Measurements from ENCODE around the gene NECAB2.

Gene NECAB2

DNA sequence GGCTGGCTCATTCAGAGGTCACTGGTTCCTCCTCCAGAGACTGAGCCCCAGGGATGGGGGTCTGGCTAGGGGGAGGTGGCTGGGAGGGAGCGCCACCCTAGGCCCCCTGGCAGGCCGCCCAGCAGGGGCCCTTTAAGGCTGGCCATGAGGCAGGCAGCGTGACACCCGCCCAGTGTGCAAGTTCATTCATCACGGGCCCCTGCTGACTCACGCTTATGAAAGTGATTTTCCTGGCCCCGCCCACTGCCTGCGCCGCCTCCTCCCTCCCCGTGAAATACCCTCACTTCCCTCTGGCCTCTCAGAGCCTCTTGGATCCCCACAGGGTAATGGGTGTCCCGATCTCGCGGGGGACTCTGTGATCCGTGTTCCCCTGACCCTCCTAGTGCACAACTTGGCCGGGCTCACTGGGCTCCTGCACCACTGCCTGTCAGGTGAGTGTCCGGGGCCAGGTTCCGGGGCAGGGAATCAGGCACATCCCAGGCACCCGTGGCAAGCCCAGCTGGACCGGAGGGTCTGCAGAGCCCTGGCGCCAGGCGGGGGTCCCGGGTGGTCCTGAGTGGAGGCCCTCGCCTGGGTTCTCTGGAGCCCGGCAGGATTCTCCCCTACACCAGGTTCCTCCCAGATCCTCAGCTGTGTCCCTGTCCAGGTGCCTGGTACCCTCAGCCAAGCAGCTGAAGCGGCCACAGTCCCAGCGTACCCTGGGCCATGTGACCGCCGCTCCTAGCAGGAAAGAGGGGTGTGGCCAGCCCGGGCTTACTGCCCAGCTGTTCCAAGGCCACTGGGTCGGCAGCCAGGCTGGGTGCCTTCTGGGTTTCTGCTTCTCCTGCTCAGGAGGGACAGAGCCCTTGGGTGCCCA is 14.9 kb upstream of the NECAB2 start, which contains the start of gene OSGIN1:
Gene OSGIN1 (plus strand): TSS at position 301 of the 856 bp plus-strand sequence. CDS start 4,432 bp downstream, outside the sequence.
- DNase-seq = peak; percentile 92

GRCh38 chr16:83953796-83954576 is 14.1 kb upstream of the NECAB2 start:
- DNase-seq = no peak

DNA sequence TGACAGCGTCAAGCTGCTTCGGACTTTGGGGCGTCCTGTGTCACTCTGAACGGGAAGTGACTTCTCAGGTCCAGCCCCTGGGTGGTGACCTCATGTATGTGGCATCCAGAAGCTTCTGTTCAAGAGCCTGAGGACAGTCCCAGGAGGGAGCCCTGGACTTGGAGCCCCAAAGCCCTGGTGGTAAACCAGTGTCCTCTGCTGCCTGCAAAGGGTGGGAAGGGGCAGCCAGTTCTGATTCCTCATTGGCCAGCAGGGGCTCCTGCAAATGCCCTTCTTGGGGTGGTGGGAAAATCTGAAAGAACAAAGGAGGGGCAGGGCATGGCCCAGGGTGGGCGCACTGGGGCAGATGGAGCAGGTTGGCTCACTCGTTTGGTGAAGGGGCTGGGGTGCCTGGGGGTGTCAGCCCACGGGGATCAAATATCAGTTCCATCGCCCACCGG is 13.4 kb upstream of the NECAB2 start:
- peak; percentile 43 for DNase-seq

DNA sequence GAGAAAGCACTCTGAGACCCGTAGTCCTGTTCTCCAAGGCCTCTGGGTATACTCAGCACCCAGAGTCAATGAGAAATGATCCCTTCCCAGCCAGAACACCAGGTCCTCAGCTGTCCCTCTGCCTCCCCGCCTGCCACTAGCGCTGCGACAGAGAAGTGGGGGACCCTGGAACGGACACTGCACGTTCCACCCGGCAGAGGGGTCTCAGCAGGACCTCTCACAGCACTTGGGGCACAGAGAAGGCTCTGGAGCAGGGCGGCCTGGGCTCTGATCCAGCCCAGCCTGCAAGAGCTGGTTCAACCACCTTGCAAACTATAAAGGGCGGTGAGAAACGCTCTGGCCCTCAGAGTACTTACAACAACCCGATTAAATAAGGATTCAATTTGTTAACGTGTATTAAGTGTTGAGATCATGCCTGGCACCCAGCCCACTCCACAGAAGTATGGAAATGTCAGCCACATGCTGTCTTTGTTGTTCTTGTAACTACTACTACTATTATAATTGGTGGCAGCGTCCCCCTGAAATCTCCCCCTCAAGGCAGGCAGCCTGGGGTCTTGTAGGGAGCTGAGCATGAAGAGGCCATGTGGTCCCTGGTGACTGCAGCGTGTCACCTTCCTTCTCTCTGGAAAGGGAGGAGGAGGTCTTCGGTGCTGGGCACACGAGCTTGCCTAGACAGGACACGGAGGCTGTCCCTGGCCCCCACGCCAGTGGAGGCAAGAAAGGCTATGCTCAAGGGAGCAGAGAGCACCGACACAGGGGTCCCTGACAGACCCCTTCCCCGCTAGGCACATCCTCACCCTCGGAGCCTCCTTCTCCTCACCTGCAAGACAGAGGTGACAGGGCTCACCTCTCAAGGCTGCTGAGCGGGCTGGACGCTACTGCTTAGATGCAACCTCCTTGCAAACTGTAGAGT is 12.6 kb upstream of the NECAB2 start:
- no peak for DNase-seq

- DNase-seq = peak; percentile 48
These were observed 11.4 kb upstream of the NECAB2 start for GRCh38 chr16:83956336-83957289.

DNA sequence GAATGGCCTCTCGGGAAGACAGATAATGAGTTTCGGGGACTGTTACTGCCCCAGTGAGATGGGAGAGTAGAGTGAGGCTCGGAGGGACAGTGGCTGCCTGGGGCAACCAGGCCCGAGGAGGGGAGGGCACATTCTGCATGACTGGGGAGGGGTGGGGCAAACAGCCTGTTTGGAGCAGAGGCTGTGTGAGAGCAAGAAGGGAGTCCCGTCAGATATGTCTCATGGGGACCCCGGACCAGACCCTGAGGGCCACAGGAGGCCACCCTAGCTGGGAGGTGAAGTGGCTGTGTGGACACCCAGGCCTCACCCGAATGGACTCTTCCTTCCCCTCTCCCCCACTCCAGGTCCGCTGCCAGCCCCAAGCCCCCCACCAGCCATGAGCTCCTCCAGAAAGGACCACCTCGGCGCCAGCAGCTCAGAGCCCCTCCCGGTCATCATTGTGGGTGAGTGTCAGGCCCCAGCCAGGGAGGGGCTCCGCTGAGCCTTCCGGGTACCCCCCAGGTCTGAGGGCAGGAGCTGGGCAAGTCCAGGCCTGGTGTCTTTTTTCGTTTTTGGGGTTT is 10.7 kb upstream of the NECAB2 start:
- no peak for DNase-seq

DNA sequence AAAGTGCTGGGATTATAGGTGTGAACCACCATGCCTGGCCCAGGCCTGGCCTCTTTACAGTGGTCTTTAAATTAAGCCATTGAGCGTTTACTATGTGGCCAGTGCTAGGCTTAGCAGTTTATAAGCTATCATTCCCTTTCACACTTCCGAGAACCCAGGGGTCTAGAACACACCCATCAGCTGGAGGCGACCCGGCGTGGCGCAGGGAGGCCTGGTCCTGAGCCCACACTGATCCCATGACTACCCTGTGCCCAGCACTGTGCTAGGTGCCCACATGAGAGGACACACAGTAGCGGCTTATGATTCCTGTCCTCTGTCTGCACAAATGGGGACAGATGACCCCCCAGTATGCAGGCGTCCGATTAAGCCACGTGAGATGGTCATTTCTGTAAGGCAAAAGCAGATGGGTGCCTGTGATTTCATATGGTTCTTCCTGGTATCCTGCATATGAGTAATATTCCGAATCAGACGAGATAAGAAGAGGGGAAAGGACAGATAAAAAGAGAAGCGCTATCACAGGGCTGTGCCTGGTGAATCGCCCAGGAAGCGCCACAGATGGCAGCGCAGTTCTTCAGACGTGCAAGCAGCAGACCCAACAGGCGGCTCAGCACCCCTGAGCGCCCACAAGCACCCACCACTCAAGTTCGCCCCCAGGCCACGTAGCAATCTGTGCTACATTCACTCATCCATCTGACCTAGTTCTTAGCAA is 9.8 kb upstream of the NECAB2 start:
- DNase-seq = no peak

DNA sequence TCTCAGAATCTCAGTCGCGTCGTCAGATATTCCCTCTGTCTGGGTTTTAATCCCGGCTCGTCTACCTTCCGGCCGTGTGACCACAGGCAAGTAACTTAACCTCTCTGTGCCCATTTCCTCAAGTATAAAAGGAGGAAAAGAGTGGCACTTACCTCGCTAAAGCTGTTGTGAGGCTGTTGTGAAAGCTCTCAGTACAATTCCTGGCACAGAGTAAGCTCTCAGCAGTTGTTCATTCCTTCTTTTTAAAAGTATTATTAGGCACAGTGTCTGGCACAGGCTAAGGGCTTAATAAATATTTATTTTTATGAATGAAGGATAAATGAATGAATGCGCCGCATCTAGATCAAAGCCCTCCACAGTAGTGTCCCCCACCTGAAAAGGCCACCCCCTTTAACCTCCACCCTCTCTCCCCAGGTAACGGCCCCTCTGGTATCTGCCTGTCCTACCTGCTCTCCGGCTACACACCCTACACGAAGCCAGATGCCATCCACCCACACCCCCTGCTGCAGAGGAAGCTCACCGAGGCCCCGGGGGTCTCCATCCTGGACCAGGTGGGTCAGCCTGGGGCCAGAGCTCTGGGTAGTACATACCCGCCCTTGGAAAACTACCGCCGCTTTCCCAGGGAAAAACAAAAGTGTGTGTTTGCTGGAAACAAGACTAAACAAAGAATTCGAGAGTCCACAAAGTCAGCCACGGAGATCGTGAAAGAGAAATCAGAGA is 9.0 kb upstream of the NECAB2 start:
- no peak for DNase-seq

DNA sequence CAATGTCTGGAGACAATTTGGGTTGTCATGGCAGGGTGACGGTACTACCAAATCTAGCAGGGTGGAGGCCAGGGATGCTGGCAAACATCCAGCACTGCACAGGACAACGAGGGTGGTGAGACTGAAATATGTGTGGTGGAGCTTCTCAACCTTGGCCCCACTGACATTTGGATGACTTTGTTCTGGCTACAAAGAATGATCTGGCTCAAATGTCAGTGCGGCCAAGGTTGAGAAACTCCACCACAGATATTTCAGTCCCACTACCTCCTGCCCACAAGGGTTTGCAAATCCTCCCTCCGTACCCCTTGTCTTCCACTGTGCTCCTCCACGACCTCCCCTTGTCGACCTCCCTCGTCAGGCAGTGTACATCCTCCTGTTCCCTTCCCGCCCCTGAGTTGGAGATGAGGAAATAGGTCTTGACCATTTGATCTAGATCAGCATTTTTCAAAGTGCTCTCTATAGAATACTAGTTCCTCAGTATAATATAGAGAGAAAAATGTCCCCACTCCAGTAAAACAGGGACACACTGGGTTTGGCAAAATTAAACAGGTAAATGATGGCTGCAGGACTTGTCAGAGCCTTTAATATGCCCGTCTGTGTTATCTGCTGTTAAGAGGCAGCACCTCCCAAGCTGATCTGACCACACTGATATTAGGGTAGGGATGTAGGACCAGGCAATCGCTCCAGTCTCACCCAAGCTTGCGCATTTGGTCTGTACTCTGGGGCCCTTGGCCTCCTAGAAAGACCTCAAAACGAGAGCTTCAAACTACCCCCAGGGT is 8.2 kb upstream of the NECAB2 start:
- no peak for DNase-seq

GRCh38 chr16:83960521-83961249 is 7.4 kb upstream of the NECAB2 start:
- no peak for DNase-seq

DNA sequence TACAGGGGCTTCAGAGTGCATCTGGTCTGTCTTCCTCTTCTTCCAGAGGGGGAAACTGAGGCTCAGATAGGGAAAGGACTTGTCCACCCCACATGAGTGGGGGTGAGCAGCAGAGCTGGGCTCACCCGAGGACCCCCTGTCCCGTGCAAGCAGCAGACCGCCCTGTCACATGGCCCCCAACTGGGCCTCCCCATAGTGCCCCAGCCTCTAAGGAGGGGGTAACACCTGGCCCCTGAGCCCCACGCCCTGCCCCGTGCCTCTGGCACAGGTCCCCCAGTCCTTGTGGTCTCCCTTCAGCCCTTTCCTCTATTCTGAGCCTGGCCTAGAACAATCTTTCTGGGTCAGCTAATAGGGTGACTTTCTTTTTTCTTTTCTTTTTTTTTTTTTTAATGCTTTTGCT is 6.5 kb upstream of the NECAB2 start:
- no peak for DNase-seq

DNA sequence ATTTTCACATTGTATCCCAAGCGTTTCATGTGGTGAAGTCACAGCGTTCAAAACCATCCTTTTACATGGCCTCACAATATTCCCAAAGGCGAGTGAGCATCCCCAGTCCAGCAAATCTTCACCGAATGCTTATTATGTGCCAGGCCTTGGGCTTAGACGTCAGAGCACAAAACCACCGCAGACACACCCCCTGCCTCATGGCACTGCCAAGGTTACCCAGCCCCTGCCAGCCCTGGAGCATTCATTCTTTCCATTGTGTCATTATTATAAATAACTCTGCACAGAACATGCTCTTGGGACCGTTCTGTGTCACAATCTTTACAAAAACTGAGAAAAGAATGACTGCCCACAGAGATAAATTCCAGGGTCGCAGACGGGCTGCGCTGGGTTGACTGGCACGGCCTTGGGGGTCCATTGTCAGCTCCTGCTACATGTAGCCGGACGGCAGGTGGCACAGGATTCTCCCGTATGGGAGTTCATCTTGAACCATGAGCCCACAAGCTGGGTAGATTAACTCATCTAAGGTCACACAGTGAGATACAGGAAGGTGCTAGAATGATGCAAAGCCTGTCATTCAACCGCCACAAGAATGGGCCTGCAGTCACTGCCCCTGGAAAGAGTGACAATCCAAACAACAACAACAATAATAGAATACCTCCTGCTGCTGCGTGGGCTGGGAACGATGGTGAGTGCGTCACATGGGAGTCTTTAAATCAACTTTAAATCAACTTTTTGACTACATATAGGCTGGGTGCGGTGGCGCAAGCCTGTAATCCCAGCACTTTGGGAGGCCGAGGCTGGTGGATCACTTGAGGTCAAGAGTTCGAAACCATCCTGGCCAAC is 4.5 kb upstream of the NECAB2 start:
- DNase-seq = no peak

- DNase-seq = no peak
These were observed 3.2 kb upstream of the NECAB2 start for GRCh38 chr16:83964684-83965443.

DNA sequence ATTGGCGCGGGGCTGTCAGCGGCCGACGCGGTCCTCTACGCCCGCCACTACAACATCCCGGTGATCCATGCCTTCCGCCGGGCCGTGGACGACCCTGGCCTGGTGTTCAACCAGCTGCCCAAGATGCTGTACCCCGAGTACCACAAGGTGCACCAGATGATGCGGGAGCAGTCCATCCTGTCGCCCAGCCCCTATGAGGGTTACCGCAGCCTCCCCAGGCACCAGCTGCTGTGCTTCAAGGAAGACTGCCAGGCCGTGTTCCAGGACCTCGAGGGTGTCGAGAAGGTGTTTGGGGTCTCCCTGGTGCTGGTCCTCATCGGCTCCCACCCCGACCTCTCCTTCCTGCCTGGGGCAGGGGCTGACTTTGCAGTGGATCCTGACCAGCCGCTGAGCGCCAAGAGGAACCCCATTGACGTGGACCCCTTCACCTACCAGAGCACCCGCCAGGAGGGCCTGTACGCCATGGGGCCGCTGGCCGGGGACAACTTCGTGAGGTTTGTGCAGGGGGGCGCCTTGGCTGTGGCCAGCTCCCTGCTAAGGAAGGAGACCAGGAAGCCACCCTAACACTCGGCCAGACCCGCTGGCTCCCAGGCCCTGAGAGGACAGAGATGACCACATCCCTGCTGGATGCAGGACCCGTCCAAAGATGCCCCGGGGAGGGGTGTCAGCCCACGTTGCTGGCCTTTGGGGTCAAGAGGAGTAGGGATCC is 2.4 kb upstream of the NECAB2 start:
- DNase-seq = no peak

GRCh38 chr16:83966153-83966696 is 1.8 kb upstream of the NECAB2 start:
- DNase-seq = no peak

- DNase-seq = no peak
These were observed 953 bp upstream of the NECAB2 start for GRCh38 chr16:83967091-83967490.

All from amniotic stem cell (primary cell).